GM19099 (cell line): Measurements from ENCODE around the gene PDK2.

ENCODE experiments used
- POLR2A ChIP-seq: IDR thresholded peaks from 3 replicates; pipeline ENCODE4 v1.6.1; 2011; ENCODE audit warnings: low read depth; ENCODE audit not compliant: insufficient read length; ENCODE audit errors: extremely low read depth

Gene PDK2

GRCh38 chr17:50055055-50055425 lies 40.1 kb upstream of the PDK2 start:
- TF ChIP-seq POLR2A = no peak

- no peak for TF ChIP-seq POLR2A
These were observed 39.5 kb upstream of the PDK2 start, which contains the start of gene ITGA3 for GRCh38 chr17:50055426-50056216. TSS of gene ITGA3 (plus strand) at chr17:50056110. CDS start at chr17:50056440, 330 bp downstream.

- TF ChIP-seq POLR2A = no peak
These were observed 38.8 kb upstream of the PDK2 start for GRCh38 chr17:50056217-50056960.

GRCh38 chr17:50056961-50057330 lies 38.2 kb upstream of the PDK2 start:
- no peak for TF ChIP-seq POLR2A

GRCh38 chr17:50057521-50057991 lies 37.6 kb upstream of the PDK2 start:
- TF ChIP-seq POLR2A = no peak

- TF ChIP-seq POLR2A = no peak
These were observed 36.7 kb upstream of the PDK2 start for GRCh38 chr17:50058296-50058953.

- no peak for TF ChIP-seq POLR2A
These were observed 35.9 kb upstream of the PDK2 start for GRCh38 chr17:50059256-50059655.

- TF ChIP-seq POLR2A = no peak
These were observed 35.3 kb upstream of the PDK2 start for GRCh38 chr17:50059759-50060273.

GRCh38 chr17:50060951-50061712 lies 34.0 kb upstream of the PDK2 start:
- TF ChIP-seq POLR2A = no peak

- TF ChIP-seq POLR2A = no peak
These were observed 32.6 kb upstream of the PDK2 start for GRCh38 chr17:50062293-50063243.

- TF ChIP-seq POLR2A = no peak
These were observed 31.4 kb upstream of the PDK2 start for GRCh38 chr17:50063561-50064252.

GRCh38 chr17:50064253-50065001 lies 30.7 kb upstream of the PDK2 start:
- TF ChIP-seq POLR2A = no peak
